HG03060 (cell line): ENCODE results near the gene KCNQ1.

Experiments
- ATAC-seq: cut with Tn5 transposase; IDR thresholded peaks from one replicate; pipeline ENCODE4 v1.9.1; 2021; ENCODE audit warnings: low read depth, moderate number of reproducible peaks; ENCODE audit not compliant: unreplicated experiment

Gene KCNQ1

DNA sequence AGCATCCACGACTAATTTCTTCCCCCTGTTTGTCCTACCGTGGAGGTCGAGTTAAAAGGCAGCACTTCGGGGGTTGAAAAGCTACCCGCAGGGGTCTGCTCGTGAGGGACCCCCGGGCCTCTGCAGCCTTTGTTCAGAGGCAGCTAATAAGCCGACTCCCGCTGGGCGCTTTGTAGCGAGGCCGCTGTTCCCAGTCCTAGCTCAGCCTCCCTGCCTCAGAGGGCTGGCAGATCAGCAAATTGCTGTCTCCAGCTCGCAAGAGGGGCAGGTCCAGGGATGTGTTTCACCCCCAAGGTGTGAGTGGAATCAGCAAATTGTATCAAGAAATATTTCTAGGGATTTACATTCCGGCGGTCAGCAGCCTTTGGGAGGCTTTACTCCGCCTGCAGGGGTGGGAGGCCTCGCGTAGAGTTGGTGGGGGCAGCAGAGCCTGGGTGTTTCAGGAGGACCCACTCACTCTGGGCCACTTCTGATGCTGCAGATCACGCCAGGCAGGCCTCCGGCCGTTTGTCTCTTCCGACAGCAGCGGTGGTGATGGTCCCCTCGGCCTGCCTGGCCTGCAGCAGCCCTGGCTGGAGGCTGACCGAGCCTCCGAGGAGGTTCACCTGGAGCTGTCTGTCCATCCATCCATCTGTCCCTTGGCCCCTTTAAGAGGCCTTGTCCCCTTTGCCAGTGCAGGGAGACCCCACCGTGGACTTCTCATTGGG, 276.6 kb downstream of the KCNQ1 start:
- no peak for ATAC-seq

DNA sequence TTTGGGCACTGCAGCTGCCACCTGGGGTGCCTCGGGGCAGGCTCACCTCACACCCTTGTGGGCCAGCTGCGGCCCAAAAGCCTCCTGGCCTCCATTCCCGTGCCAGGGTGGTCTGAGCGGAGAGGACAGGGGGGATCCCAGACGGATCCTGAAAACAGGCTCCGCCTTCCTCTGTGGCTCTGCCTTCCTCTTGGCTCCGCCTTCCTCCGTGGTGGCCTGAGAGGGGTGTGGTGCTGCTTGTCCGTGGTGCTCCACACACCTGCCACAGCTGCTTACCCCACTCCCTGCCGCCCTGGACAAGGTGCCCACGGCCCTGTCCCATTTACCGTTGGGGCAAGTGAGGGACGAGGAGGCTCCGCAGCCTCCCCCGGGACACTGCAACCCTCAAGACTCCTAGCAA, 278.1 kb downstream of the KCNQ1 start:
- ATAC-seq = no peak

DNA sequence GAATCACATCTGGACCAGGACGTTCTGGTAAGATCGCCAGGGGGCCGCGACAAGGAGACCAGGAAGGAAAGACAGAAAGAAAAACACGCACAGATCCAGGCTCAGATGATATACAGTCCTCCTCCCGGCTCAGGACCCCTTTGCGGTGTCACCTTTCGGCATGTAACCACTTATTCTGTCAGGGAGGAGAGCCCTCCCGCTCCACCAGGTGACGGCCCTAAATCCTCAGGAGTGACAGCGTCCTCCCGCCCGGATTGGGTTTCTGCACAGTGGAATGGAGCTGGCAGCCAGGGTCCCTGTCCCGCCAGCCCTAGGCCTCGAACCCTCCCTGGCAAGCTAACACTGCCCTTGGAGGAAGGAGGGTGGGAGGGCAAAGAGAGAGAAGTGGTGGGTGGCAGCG, 279.3 kb downstream of the KCNQ1 start:
- no peak for ATAC-seq

DNA sequence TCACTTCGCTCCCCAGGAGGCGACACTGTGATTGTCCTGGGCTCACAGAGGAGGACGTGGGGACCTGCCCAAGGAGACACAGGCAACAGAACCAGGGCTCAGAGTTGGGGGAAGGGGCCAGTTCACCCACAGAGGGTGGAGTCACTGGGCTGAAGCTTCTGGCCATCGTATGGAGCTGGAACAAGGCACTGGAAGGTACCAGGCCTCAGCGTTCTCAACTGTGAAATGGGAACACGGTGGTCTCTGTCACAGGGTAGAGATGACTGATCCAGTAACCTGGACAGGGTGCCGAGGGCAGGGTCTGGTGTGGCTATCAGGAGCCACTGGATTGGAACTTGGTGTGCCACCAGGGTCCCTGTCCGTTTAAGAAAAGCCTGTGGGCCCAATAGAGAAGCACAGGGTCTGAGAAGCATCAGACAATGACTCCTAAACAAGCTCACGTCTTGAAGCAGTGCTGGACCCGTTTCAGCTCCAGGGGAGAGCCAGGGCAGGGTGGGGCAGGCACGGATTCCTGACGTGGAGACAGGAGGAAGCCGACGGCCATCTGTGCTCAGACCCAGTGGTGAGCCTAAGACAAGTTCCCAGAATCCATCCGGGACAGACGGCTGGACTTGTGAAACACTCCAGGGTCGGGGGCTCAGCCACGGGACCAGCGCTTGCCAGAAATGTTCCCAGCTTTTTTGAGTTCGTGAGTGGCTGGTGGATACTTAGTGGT, 280.0 kb downstream of the KCNQ1 start:
- ATAC-seq = no peak

DNA sequence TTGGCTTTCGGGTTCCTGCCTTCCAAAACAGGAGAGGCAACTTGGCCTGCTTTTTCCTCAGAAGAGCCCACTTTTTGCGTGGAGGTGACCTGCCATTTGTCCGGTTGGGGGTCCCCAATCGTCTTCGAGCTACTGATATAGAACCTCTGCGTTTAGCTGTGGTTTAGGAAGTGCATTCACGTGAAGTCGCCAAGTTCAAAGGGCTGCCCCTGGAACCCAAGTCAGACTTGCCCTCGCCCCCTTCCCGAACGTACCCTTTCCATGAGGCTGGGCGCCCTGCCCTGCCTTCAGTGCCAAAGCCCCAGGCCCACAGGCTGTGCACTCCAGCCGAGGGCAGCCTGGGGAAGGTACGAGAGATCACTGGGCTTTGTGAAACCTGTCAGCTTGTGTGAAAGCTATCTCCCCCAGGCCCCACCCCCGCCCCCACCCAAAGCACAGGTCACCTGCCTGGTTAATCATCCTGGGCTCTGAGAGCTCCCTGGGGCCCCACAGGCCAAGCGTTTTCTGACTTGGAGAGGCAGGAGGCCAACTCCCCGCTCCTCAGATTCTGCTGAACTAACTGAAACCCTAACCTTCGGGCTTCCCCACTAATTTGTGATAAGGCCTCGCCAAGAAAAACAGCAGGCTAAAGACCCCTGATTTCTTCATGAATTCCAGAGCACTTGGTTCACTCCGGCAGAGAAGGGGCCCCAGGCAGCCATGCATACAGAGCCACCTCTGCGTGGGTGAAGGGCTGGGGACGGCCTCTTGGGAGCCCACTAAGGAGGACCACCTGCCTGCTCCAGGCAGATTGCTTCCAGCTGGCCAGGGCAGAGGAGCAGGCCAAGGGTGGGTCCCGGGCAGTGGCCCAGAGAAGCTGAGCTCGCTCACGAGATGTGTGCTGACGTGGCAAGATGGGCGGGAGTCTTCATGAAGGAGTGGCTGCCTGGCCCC, 280.8 kb downstream of the KCNQ1 start:
- ATAC-seq = no peak

DNA sequence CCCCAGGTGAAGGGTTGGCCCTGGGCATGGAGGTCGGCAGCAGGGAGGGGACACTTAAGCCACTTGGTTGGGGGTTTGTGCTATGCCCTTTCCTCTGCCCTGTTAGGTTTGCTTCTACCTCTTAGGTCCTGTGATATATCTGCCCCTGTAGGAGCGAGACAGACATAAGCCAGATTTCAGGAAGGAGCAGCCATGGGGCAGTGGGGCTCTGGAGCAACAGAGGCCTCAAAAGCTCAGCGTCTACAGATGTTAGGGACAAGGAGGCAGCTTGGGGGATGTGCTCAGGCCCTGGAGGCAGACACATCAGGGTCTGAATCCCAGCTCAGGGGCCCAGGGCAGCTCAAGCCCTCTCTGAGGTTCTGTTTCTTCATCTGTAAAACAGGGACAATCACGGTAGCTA, 282.2 kb downstream of the KCNQ1 start:
- ATAC-seq = no peak

DNA sequence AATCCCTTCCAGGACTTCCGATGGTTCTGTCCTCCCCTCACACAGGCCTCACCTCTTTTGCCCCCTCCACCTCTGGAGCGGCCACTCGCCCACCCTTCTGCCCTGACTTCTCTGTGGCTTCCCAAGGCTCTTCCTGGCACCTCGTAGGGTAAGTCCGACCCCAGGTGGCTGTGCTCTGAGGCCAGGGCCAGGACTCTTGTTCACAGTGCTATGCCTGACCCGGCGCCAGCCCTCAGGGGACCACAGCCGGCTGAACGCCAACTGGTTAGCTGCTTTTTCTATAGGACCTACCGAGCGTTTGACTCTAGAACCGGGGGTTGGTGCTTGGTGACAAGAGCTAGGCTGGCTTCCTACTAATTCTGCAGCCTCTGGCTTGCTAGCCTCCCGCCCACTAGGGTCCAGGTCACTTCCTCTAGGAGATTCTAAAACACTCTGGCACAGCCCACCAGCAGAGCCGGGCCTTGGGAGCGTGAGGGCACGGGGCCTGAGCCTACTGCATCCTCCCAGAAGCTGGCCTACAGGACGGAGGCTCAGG, 283.4 kb downstream of the KCNQ1 start:
- ATAC-seq = no peak

DNA sequence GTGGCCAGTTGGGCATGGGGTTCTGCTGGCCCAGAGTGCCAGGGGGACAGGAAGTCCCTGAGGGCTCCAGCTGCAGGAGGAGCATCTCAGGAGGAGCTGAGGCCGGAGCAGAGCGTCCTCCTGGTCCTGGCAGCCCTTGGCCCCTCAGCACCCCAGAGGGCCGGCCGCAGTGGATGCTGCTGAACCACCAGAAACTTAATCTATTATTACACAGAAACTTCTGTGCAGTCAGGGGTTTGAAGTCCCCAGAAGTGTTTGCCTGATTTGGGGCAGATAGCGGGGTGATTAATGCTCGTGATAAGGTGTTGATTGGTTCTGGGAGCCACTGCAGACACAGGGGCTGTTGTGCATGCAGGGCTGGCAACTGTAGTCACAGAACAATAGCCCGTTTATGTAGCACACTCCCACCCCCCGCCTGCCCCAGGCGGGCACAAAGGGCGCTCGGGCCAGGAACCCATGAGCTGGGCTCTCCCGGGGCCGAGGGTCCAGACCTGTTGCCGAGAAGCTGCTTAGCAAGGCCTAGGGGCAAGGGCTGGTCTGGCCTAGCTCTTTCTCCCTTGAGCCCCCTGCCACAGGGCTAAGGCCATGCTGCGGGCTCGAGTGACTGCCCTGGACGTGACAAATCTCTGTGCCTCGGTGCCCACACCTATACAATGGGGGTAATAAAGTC, 284.0 kb downstream of the KCNQ1 start:
- no peak for ATAC-seq

DNA sequence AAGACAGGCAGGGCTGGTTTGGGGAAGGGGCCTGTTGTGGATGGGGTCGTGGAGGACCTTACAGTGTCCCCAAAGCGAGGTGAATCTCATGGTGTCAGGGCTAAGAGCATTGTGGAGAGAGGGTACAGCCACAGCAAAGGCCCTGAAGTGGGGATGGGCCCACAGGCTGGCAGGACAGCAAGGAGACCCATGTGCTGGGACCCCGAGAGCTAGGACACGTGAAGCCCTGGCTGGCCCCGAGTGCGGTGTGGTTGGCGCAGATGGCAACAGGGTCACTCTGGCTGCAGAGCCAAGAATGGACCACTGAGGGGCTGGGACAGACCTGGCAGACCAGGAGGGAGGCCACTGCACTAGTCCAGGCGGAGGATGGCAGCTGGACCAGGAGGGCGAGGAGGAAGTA, 285.0 kb downstream of the KCNQ1 start:
- ATAC-seq = no peak

DNA sequence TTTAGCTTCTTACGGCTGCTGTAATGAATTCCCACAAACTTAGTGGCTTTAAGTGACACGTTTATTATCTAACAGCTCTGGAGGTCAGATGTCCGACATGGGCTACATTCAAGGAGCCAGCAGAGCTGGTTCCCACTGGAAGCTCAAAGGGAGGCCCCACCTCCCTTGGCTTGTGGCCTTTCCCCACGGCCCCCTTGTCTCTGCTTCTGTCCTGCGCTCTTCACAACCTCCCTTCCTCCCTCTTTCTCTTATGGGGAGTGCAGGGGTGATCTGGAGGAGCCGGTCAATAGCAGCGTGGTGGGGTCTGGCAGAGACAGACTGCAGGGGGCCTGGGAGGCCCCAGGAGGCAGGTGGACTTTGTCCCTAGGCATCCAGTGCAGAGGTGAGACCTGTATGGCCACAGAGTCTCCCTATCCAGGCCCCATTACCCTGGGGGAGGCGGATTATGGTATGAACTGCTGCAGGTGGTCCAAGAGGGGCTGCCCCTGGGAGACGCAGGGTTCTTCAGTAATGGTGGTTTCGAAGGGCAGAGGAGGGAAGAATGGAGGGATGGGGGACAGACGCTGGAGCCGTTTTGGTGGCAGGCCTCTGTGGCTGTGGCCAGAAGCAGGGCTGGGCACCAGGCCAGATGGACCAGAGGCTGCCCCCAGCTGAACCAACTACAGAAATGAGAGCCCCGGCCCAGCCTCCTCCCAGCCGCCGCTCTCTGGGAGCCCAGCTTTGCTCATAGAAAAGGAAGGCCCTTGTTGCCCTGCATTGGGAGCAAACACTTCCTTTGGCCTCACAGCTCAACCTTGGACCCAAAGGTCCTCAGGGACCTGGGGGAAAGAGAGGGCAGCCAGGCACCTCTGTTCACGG, 285.7 kb downstream of the KCNQ1 start:
- ATAC-seq = no peak

DNA sequence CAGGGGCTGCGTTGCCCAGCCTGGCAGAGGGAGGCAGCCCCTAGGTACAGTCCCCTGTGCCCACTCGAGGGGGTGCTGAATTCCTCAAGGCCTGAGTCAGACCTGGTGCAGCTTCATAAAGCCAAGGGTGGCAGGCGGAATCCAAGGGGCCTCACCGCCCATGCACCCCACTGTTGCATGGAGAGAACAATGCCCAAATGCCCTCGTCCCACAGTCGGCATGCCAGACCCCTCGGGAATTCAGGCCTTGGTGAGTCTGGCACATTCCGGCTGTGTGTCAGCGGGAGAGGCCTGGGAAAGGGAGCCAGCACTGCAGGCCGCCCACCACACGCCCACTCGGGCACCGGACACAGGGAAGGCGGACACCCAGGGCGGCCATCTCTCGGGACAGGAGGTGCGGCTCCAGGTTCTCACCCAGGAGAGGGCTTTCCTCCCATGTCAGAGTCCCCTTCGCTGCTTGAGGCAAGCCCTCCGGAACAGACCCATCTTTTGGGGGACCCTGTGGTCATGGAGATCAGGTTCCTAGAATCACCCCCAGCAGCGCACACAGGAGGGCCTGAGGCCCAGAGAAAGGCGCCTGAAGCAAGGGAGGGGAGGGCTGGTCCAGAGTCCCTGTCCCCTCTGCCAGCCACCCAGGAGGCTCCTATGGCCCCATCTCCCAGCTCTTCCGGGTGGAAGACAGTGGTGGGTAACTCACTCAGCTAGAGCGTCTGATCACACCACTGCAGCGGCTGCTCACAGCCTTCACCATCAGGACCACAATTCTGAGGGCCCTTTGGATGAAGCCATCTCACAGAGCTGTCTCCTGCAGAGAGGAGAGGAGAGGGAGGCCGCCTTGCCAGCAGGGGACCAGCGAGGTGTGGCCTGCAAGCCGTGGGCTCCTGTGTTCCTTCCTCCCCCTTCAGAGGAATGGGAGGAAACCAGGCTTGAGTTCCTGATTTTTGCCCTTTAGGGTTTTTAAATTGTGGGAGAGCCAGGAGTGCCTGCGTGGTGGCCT, 286.6 kb downstream of the KCNQ1 start:
- no peak for ATAC-seq

DNA sequence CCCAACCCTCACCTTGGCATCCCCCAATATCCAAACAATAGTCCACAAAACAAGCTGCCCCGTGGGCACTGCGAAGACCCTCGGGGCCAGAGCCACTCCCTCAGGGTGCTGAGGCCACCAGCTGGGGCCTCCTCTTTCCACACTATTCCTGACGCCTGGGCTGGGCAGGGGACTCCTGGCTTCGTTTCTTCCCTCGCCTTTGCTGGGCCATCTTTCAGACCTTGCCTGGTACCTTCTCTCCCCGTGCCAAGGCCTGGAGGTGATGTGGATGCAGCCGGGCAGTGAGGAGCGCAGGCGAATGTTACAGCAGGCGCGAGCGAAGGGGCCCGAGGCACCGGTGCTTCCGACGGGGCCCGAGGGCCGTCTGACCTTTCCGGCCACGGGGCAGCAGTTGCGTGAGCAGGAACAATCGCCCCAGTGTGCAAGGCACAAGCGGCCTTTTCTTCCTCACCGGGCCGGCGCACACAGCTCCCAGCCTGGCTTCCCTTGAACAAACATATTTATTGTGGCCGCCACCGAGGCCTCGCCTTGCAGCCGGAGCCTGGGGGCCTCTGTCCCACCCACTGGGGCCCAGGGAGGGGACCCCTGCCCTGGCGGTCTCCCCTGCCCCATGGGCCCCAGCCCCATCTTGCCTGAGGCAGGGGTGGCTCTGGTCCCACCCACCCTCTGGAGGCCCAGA, 287.6 kb downstream of the KCNQ1 start:
- ATAC-seq = no peak

DNA sequence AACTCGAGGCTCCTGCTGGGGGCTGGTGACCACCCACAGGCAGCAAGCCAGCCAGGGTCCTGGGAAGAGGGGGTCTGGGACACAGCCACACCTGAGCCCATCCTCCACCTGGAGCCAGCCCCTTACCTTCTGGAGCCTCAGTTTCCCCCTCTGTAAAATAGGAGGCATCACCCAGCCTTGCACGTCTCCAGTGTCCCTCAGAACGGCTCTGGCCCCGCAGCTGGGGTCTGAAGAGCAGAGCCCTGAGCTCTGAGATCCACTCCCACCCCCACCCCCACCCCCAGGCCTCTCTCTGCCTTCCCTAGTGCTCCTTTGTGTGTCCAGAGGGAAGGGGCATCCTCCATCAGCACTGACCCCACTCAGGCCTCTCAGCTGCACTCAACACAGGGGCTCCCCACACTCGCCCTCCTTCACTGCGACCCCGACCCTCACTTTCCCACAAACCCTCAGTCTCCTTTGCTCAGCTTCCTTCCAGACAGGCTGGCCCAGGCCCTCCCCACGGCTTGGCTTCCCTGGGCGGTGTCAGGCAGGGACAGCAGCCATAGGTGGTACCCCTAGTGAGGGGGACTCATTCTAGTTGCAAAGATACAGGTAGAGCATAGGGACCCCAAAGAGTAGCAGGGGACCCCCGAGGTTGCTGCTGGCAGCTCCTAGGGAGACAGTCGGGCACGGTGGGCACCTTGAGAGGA, 288.3 kb downstream of the KCNQ1 start:
- ATAC-seq = no peak

DNA sequence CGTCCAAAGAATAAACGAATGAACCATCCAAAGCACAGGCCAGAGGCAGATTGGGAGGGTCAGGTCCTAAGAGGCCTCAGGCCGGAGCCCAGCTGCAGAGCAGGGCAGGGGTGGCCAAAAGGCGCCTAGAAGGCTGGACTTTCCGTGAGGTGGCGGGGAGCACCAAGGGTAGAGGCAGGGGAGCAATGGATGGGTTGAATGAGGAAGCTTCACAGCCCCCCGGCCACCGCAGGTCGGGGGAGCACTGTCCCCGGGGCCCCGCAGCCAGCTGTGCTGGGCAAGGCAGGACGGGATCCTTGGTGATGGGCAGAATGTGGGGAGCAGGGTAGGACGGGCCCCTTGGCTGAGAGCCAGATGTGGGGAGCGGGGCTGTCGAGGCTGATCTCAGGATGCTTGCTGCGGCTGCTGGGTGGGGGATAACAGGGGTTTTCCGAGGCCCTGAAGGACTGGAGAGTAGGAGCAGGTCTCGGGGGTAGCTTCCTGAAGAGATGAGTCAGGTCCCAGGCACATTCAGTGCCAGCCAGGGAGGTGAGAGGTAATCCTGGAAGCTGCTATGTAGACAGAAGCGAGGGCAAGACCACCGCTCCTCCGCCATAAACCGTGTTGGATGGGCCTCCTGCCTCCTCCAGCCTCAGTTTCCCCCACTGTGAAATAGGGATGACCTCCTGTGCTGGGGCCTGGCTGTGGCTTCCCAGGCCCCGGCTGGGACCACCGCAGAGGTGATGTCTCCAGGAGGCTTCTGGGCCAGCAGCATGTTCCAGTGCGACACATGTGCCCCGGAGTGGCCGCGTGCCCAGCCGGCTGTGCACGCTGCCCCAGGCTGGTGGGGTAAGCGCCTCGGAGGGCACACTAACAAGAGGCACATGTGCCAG, 289.6 kb downstream of the KCNQ1 start:
- ATAC-seq = no peak

DNA sequence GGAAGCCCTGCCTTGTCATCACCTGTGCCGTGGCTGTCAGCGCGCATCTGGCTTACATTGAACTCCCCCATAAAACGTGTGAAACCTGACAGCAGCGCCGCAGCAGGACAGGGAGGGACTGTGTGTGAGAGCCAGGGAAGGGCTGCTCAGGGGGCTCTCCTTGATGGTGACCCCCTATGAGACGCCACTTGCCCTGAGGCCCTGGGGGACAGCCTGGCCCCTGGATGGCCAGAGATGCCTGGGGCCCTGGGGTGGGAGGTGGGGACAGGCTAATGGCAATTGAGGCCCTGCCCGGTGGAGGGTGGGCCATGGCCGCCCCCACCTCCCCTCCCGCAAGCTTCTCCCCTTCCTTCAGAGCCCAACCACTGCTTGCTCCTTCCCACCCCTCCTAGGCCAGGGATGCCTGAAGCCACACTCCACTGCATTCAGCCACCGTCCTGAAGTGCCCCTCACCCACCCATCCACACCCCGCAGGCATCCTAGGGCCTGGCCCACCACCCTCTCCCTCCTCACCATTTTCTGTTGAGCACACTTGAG, 290.3 kb downstream of the KCNQ1 start:
- ATAC-seq = no peak
